Osteocyte (in vitro differentiated cells): Measurements from ENCODE around the gene MIA2. TPM values are rescaled to one million over a fixed set of nuclear protein-coding genes. Genes with fewer than 3 reads are reported as not detected.
"Not testable (repeated sequence)": the region's sequence is repeated elsewhere in the genome, so short reads cannot be mapped to it uniquely, and the experiment has no call there.

Experiments
- DNase-seq: peaks from one replicate; pipeline ENCODE4 v3.0.0; 2021; ENCODE audit warnings: mixed read lengths; ENCODE audit not compliant: unreplicated experiment; ENCODE audit errors: extremely low spot score
- H3K27ac Mint-ChIP-seq: one replicate; pipeline ENCODE4 v1.8.0; 2021; ENCODE audit warnings: mild to moderate bottlenecking, mixed read lengths; ENCODE audit not compliant: unreplicated experiment
- H3K27me3 Mint-ChIP-seq: one replicate; pipeline ENCODE4 v1.8.0; 2021; ENCODE audit warnings: mixed read lengths; ENCODE audit not compliant: unreplicated experiment
- H3K36me3 Mint-ChIP-seq: one replicate; pipeline ENCODE4 v1.8.0; 2021; ENCODE audit warnings: mixed read lengths; ENCODE audit not compliant: unreplicated experiment
- H3K4me1 Mint-ChIP-seq: one replicate; pipeline ENCODE4 v1.8.0; 2021; ENCODE audit warnings: mixed read lengths; ENCODE audit not compliant: unreplicated experiment
- H3K4me3 Mint-ChIP-seq: one replicate; pipeline ENCODE4 v1.8.0; 2021; ENCODE audit warnings: mild to moderate bottlenecking, moderate library complexity, mixed read lengths; ENCODE audit not compliant: unreplicated experiment
- H3K9me3 Mint-ChIP-seq: one replicate; pipeline ENCODE4 v1.8.0; 2021; ENCODE audit warnings: mixed read lengths; ENCODE audit not compliant: unreplicated experiment
- CTCF ChIP-seq: fragments of 200-600 bp; sonication (generic); IDR thresholded peaks from 2 replicates; pipeline ENCODE4 v1.5.0; 2021; ENCODE audit warnings: antibody characterized with exemption, mild to moderate bottlenecking, moderate library complexity
- total RNA-seq: library from RNA; stranded (reverse); gene quantifications from 2 replicates; pipeline ENCODE4 v1.2.1, GENCODE V29; 2021

The MIA2 gene
- total RNA-seq, 1 donor from 2014 or later: 22.5 TPM

- Mint-ChIP-seq H3K4me1 (no peaks in the 10 kb centered on the region), H3K4me3 (no peak overlapping the region), H3K9me3 (no peaks in the 10 kb centered on the region), H3K27ac (no peak overlapping the region), H3K36me3 (peaks cover 26% of the 10 kb centered on the region), H3K27me3 (no peaks in the 10 kb centered on the region)
- no peak for TF ChIP-seq CTCF
- no peak for DNase-seq
These were observed 86.6 kb downstream of the MIA2 start for GRCh38 chr14:39320318-39320717.

DNA sequence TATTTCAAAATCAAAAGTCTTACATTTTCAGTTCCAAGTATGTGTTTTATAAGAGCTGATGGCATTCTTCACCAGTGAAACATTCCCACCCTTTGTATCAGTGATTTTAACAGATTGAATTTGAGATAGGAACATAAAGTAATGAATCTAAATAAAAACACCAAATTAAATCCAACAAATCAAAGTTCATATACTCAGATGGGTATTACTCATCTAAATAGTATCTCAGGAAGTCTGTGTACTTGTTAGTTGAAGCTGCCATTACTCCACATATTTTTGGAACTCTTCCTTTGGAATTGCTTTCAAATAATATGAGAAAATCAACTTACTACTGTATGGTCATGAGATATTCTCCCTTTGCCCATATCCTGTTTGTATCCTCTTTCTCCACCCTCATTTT lies 89.1 kb downstream of the MIA2 start:
- TF ChIP-seq CTCF: no peak
- Mint-ChIP-seq H3K36me3 (peaks cover 30% of the 10 kb centered on the region), H3K4me3 (no peak overlapping the region), H3K4me1 (no peaks in the 10 kb centered on the region), H3K27ac (no peak overlapping the region), H3K27me3 (no peaks in the 10 kb centered on the region), H3K9me3 (no peaks in the 10 kb centered on the region)
- no peak for DNase-seq

DNA sequence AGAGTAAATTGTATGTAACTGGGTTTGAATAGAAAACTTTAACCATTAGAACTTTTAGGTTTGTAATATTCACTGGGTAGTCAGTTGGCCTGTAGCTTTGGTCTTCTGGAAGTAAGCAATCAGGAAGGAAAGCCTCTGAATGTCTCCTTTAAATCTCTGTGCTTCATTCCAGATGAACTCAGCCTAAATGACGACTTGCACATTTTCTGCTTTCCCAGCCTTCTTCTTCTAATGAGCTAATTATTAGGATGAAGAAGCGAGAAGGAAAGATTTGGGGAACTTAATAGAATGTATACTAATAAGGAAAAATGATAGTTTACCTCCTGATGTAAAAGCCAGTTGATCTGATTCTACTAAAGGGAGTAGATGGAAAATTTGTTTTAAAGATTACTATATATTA lies 90.4 kb downstream of the MIA2 start:
- TF ChIP-seq CTCF: no peak
- Mint-ChIP-seq H3K4me3 (no peak overlapping the region), H3K9me3 (no peaks in the 10 kb centered on the region), H3K4me1 (no peaks in the 10 kb centered on the region), H3K27me3 (no peaks in the 10 kb centered on the region), H3K36me3 (peaks cover 40% of the 10 kb centered on the region), H3K27ac (no peak overlapping the region)
- DNase-seq: no peak

DNA sequence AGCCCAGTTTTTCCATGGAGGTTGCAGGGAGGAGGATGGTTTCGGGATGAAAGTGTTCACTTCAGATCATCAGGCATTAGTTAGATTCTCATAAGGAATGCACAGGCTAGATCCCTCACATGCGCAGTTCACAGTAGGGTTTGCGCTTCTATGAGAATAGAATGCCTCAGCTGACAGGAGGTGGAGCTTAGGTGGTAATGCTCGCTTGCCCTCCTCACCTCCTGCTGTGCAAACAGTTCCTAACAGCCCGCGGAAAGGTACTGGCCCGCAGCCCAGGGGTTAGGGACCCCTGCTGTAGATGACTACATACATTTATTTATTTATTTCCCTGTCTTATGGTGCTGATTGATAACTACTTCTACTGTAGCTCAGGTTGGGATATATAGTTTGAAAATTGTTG lies 105.3 kb downstream of the MIA2 start:
- Mint-ChIP-seq H3K27ac (no peak overlapping the region), H3K9me3 (no peaks in the 10 kb centered on the region), H3K27me3 (no peaks in the 10 kb centered on the region), H3K36me3 (peaks cover 23% of the 10 kb centered on the region), H3K4me3 (no peak overlapping the region), H3K4me1 (no peaks in the 10 kb centered on the region)
- DNase-seq: no peak
- no peak for TF ChIP-seq CTCF

- DNase-seq, H3K9me3 Mint-ChIP-seq, H3K4me3 Mint-ChIP-seq, H3K4me1 Mint-ChIP-seq, H3K27me3 Mint-ChIP-seq, H3K27ac Mint-ChIP-seq: not testable (repeated sequence)
- H3K36me3 Mint-ChIP-seq: peaks cover 19% of the 10 kb centered on the region
These were observed 107.4 kb downstream of the MIA2 start for GRCh38 chr14:39341126-39341525.

DNA sequence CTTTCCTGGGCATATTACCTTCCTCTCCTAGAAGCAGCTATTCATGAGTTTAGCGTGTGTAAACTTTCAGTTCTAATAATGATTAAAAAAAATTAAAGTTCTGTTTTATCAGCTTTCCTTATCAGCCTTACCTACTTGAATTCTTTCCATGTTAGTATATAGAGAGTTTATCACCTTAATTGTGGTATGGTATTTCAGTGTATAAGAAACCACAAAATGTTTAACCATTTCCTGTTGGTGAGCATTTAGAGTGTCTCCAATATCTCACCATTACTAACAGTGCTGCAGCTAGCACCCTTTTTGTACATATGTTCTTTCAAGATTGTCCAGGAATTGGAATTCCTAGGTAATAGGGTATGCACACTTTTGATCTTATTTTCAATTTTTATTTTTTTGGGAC lies 109.1 kb downstream of the MIA2 start:
- peaks cover 24% of the 10 kb centered on the region for H3K36me3 Mint-ChIP-seq
- no peaks in the 10 kb centered on the region for H3K4me1 Mint-ChIP-seq
- H3K27ac Mint-ChIP-seq: no peak overlapping the region

More for the DNA sequence above, 109.1 kb downstream of the MIA2 start:
- no peak for TF ChIP-seq CTCF
- no peaks in the 10 kb centered on the region for H3K9me3 Mint-ChIP-seq
- H3K4me3 Mint-ChIP-seq: no peak overlapping the region
- H3K27me3 Mint-ChIP-seq: no peaks in the 10 kb centered on the region
- no peak for DNase-seq
